ENCODE measurements around the gene SLC2A1. TPM values are rescaled to one million over a fixed set of nuclear protein-coding genes. Genes with fewer than 3 reads are reported as not detected.
A peak's percentile ranks its signal among the peaks of the same experiment; 100 is the strongest.

SLC2A1 gene
- total and polyA plus RNA-seq, 4 donors = 9.5 to 143 (median 28.6) TPM

DNA sequence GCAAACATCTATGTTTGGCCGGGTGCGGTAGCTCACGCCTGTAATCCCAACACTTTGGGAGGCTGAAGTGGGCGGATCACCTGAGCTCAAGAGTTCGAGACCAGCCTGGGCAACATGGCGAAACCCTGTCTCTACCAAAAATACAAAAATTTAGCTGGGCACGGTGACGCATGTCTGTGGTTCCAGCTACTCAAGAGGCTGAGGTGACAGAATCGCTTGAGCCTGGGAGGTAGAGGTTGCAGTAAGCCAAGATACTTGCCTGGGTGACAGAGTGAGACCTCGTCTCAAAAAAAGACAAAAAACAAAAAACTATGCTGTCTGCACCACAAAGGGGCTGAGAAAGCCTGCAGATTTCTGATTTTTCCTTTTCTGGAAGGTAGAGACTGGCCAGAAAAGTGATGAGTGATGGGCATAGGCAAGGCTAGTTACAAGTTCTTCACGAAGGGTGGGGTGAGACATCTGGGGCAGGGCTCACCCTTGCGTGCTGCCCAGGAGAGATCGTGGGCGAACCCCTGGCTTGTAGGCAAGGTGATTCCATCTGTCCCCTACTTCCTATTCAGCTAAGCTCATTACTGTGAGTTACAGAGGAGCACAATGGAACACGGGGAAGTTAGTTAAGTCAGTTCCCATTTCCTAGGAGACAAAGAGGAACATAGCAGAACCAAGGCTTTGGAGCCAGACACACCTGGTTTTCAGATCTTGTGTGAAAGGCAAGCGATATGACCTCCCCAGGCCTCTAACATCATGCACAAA is 3.2 kb downstream of the SLC2A1 start:
- Histone ChIP-seq H3K4me3 (no peak overlapping the region), H3K36me3 (ENCODE audit: control insufficient read depth in 4 of 4, insufficient read depth in 4 of 4, low read length in 4 of 4) (no peaks in the 10 kb centered on the region), H3K9ac (ENCODE audit: insufficient read depth in 1 of 2, low read length in 2 of 2) (no peak overlapping the region), H3K4me1 (ENCODE audit: control insufficient read depth in 5 of 5, insufficient read depth in 5 of 5, low read length in 5 of 5) (peaks cover 0 to 32% (median 2%) of the 10 kb centered on the region in 5 donors), H3K27ac (ENCODE audit: low read depth in 1 of 2, low read length in 1 of 2) (no peak overlapping the region), H3K27me3 (ENCODE audit: control insufficient read depth in 3 of 3, insufficient read depth in 3 of 3, low read length in 2 of 3) (no peaks in the 10 kb centered on the region), H3K9me3 (ENCODE audit: control insufficient read depth in 4 of 4, insufficient read depth in 3 of 4, low read length in 3 of 4) (no peaks in the 10 kb centered on the region)
- WGBS, 2 donors = 80 to 85% methylated on average over 16 of the region's 16 CpGs
- ATAC-seq (ENCODE audit: insufficient read depth, low FRiP score) (no peak), DNase-seq (no peak)
- no peak for TF ChIP-seq CTCF (IDR thresholded peaks at IDR 0.05; ENCODE audit: control extremely low read depth, extremely low read depth)

- peaks cover 0 to 34% (median 5%) of the 10 kb centered on the region in 5 donors for H3K4me1 ChIP-seq (ENCODE audit: control insufficient read depth in 5 of 5, insufficient read depth in 5 of 5, low read length in 5 of 5)
- ATAC-seq (ENCODE audit: insufficient read depth, low FRiP score) (no peak), DNase-seq (no peak)
- no peak overlapping the region for H3K9ac ChIP-seq (ENCODE audit: insufficient read depth in 1 of 2, low read length in 2 of 2)
- H3K4me3 ChIP-seq = no peak overlapping the region
- no peaks in the 10 kb centered on the region for H3K36me3 ChIP-seq (ENCODE audit: control insufficient read depth in 4 of 4, insufficient read depth in 4 of 4, low read length in 4 of 4)
- 89 to 91% methylated on average over 13 of the region's 13 CpGs for WGBS, 2 donors
- no peaks in the 10 kb centered on the region for H3K27me3 ChIP-seq (ENCODE audit: control insufficient read depth in 3 of 3, insufficient read depth in 3 of 3, low read length in 2 of 3)
- H3K9me3 ChIP-seq (ENCODE audit: control insufficient read depth in 4 of 4, insufficient read depth in 3 of 4, low read length in 3 of 4) = no peaks in the 10 kb centered on the region
- TF ChIP-seq CTCF (IDR thresholded peaks at IDR 0.05; ENCODE audit: control extremely low read depth, extremely low read depth) = no peak
- peak overlapping the region; percentile 12 to 23 for H3K27ac ChIP-seq (ENCODE audit: low read depth in 1 of 2, low read length in 1 of 2)
Measured at GRCh38 chr1:42953182-42954180, 5.2 kb downstream of the SLC2A1 start.

GRCh38 chr1:42952303-42953001 is 6.2 kb downstream of the SLC2A1 start:
- no peak for DNase-seq
- H3K4me3 ChIP-seq = no peak overlapping the region
- no peaks in the 10 kb centered on the region for H3K27me3 ChIP-seq (ENCODE audit: control insufficient read depth in 3 of 3, insufficient read depth in 3 of 3, low read length in 2 of 3)
- no peaks in the 10 kb centered on the region for H3K36me3 ChIP-seq (ENCODE audit: control insufficient read depth in 4 of 4, insufficient read depth in 4 of 4, low read length in 4 of 4)
- H3K4me1 ChIP-seq (ENCODE audit: control insufficient read depth in 5 of 5, insufficient read depth in 5 of 5, low read length in 5 of 5) = peaks cover 0 to 38% (median 5%) of the 10 kb centered on the region in 5 donors
- ATAC-seq (ENCODE audit: insufficient read depth, low FRiP score) = no peak
- peak overlapping the region in 1 of 2 donors; percentile 17 for H3K27ac ChIP-seq (ENCODE audit: low read depth in 1 of 2, low read length in 1 of 2)
- TF ChIP-seq CTCF (IDR thresholded peaks at IDR 0.05; ENCODE audit: control extremely low read depth, extremely low read depth) = no peak
- H3K9me3 ChIP-seq (ENCODE audit: control insufficient read depth in 4 of 4, insufficient read depth in 3 of 4, low read length in 3 of 4) = no peaks in the 10 kb centered on the region
- 86 to 88% methylated on average over 11 of the region's 11 CpGs for WGBS, 2 donors
- no peak overlapping the region for H3K9ac ChIP-seq (ENCODE audit: insufficient read depth in 1 of 2, low read length in 2 of 2)
